Measurements from ENCODE around the gene GEN1. TPM values are rescaled to one million over a fixed set of nuclear protein-coding genes. Genes with fewer than 3 reads are reported as not detected.

The GEN1 gene
- total and polyA plus RNA-seq, 8 donors, result 0.58 to 65.2 (median 5.4) TPM

- H3K4me3 ChIP-seq, result no peak overlapping the region
- intact Hi-C loops (cut with DNase I; ENCODE audit: low total_unique reads), result no loop called here
- H3K9me3 ChIP-seq, result no peaks in the 10 kb centered on the region
- peaks cover 0 to 10% (median 2%) of the 10 kb centered on the region in 4 donors for H3K4me1 ChIP-seq
- H3K27ac ChIP-seq, result no peak overlapping the region
- peaks cover 0 to 4% (median 0%) of the 10 kb centered on the region in 3 donors for H3K27me3 ChIP-seq
- WGBS, 5 donors, result 66 to 71% (median 69%) methylated on average over 4 of the region's 4 CpGs
- TF ChIP-seq EP300 (IDR thresholded peaks at IDR 0.05) (no peak), CTCF (IDR thresholded peaks at IDR 0.05) (no peak), POLR2A (IDR thresholded peaks at IDR 0.05) (no peak), POLR2AphosphoS5 (IDR thresholded peaks at IDR 0.05) (no peak)
- H3K36me3 ChIP-seq, result no peaks in the 10 kb centered on the region
- DNase-seq, result no peak
These were observed 39.4 kb downstream of the GEN1 start for GRCh38 chr2:17793296-17793695.

- no peak for DNase-seq
- Histone ChIP-seq H3K4me1 (peaks cover 0 to 10% (median 2%) of the 10 kb centered on the region in 4 donors), H3K27me3 (peaks cover 0 to 4% (median 0%) of the 10 kb centered on the region in 3 donors), H3K27ac (no peak overlapping the region), H3K36me3 (no peaks in the 10 kb centered on the region), H3K4me3 (no peak overlapping the region), H3K9me3 (no peaks in the 10 kb centered on the region)
- no peak for TF ChIP-seq POLR2A (IDR thresholded peaks at IDR 0.05)
- TF ChIP-seq POLR2AphosphoS5 (IDR thresholded peaks at IDR 0.05), result no peak
- TF ChIP-seq EP300 (IDR thresholded peaks at IDR 0.05), result no peak
- no peak for TF ChIP-seq CTCF (IDR thresholded peaks at IDR 0.05)
- 72 to 82% (median 81%) methylated on average over 6 of the region's 6 CpGs for WGBS, 5 donors
- intact Hi-C loops (cut with DNase I; ENCODE audit: low total_unique reads), result no loop called here
These were observed 39.9 kb downstream of the GEN1 start for GRCh38 chr2:17793803-17794354.

GRCh38 chr2:17795309-17795708 lies 41.4 kb downstream of the GEN1 start:
- Histone ChIP-seq H3K36me3 (no peaks in the 10 kb centered on the region), H3K4me1 (peaks cover 0 to 10% (median 2%) of the 10 kb centered on the region in 4 donors), H3K9me3 (no peaks in the 10 kb centered on the region), H3K27me3 (no peaks in the 10 kb centered on the region), H3K4me3 (no peak overlapping the region), H3K27ac (no peak overlapping the region)
- TF ChIP-seq EP300 (IDR thresholded peaks at IDR 0.05) (no peak), CTCF (IDR thresholded peaks at IDR 0.05) (no peak), POLR2A (IDR thresholded peaks at IDR 0.05) (no peak), POLR2AphosphoS5 (IDR thresholded peaks at IDR 0.05) (no peak)
- intact Hi-C loops (cut with DNase I; ENCODE audit: low total_unique reads), result no loop called here
- 81 to 88% (median 86%) methylated on average over 5 of the region's 5 CpGs for WGBS, 5 donors
- DNase-seq, result no peak

GRCh38 chr2:17798338-17798737 lies 44.4 kb downstream of the GEN1 start:
- Histone ChIP-seq H3K9me3 (no peaks in the 10 kb centered on the region), H3K27me3 (no peaks in the 10 kb centered on the region), H3K4me1 (no peaks in the 10 kb centered on the region), H3K27ac (no peak overlapping the region), H3K36me3 (no peaks in the 10 kb centered on the region), H3K4me3 (no peak overlapping the region)
- WGBS, 5 donors, result 84 to 88% (median 86%) methylated on average over 4 of the region's 4 CpGs
- intact Hi-C loops (cut with DNase I; ENCODE audit: low total_unique reads), result no loop called here
- TF ChIP-seq EP300 (IDR thresholded peaks at IDR 0.05) (no peak), POLR2AphosphoS5 (IDR thresholded peaks at IDR 0.05) (no peak), CTCF (IDR thresholded peaks at IDR 0.05) (no peak), POLR2A (IDR thresholded peaks at IDR 0.05) (no peak)
- DNase-seq, result no peak
